Measurements from ENCODE around the gene PAGE2.

DNA sequence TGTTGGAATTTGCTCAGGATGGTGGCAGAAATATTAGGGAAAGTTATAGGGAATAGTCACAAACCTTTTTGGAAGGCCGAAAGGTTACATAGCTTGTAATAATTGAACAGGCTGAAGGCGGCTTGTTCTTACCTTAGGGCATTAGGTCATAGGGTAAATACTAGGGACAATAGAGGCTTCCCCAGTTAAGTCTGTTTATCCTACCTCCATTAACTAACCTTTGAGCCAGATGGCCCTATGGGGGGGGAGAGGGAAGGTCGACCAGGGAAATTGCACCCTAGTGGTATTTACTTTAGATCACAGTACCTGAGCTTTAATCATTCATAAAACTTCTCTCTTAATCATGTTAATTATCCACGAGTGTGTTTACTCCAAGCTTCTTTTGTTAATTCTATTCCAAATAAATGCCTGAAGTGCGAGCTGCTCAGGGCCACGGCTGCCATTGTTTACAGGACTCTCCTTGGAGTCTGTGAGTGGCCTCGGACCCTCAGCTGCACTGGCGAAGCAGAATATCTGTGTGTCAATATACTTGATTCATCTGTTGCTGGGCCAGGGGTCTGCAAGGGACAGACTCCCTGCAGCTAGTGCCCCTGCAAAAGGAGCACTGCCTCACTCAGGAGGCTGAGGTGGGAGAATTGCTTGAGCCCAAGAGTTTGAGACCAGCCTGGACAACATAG lies 22.9 kb downstream of the PAGE2 start:
- TF ChIP-seq, protein P1, sequence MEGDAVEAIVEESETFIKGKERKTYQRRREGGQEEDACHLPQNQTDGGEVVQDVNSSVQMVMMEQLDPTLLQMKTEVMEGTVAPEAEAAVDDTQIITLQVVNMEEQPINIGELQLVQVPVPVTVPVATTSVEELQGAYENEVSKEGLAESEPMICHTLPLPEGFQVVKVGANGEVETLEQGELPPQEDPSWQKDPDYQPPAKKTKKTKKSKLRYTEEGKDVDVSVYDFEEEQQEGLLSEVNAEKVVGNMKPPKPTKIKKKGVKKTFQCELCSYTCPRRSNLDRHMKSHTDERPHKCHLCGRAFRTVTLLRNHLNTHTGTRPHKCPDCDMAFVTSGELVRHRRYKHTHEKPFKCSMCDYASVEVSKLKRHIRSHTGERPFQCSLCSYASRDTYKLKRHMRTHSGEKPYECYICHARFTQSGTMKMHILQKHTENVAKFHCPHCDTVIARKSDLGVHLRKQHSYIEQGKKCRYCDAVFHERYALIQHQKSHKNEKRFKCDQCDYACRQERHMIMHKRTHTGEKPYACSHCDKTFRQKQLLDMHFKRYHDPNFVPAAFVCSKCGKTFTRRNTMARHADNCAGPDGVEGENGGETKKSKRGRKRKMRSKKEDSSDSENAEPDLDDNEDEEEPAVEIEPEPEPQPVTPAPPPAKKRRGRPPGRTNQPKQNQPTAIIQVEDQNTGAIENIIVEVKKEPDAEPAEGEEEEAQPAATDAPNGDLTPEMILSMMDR (IDR thresholded peaks at IDR 0.05; ENCODE audit: poor library complexity, severe bottlenecking) = no peak
- TF ChIP-seq, protein P2, sequence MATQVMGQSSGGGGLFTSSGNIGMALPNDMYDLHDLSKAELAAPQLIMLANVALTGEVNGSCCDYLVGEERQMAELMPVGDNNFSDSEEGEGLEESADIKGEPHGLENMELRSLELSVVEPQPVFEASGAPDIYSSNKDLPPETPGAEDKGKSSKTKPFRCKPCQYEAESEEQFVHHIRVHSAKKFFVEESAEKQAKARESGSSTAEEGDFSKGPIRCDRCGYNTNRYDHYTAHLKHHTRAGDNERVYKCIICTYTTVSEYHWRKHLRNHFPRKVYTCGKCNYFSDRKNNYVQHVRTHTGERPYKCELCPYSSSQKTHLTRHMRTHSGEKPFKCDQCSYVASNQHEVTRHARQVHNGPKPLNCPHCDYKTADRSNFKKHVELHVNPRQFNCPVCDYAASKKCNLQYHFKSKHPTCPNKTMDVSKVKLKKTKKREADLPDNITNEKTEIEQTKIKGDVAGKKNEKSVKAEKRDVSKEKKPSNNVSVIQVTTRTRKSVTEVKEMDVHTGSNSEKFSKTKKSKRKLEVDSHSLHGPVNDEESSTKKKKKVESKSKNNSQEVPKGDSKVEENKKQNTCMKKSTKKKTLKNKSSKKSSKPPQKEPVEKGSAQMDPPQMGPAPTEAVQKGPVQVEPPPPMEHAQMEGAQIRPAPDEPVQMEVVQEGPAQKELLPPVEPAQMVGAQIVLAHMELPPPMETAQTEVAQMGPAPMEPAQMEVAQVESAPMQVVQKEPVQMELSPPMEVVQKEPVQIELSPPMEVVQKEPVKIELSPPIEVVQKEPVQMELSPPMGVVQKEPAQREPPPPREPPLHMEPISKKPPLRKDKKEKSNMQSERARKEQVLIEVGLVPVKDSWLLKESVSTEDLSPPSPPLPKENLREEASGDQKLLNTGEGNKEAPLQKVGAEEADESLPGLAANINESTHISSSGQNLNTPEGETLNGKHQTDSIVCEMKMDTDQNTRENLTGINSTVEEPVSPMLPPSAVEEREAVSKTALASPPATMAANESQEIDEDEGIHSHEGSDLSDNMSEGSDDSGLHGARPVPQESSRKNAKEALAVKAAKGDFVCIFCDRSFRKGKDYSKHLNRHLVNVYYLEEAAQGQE (IDR thresholded peaks at IDR 0.05; ENCODE audit: borderline replicate concordance) = no peak

Measured in neural cell (in vitro differentiated cells).